A549 (cell line): ENCODE data around the gene BEND7. TPM values are rescaled to one million over a fixed set of nuclear protein-coding genes. Genes with fewer than 3 reads are reported as not detected.
A peak's percentile ranks its signal among the peaks of the same experiment; 100 is the strongest.

ENCODE experiments used
- ATAC-seq, 2 experiments: fragments of 200-7000 bp in 1 of 2; fragments of >200 bp in 1 of 2; cut with Nextera tagmentation in 1 of 2; cut with Tn5 transposase in 1 of 2; 3 replicates each; pipeline versions ENCODE4 v1.8.0 to v1.9.1; 2018 to 2020; ENCODE audit warnings: mild to moderate bottlenecking in 1 of 2, moderate library complexity in 1 of 2
- CTCF ChIA-PET: fragments of 300-600 bp; sonication (Branson Sonifier 250); formaldehyde crosslinking; extraction: SDS; loops from one replicate; lab custom pipeline; 2021; ENCODE audit warnings: antibody characterized with exemption, inconsistent platforms; lab: Yijun Ruan, JAX
- POLR2A ChIA-PET: fragments of 350-600 bp; formaldehyde crosslinking; extraction: SDS; loops from one replicate; lab custom pipeline; 2021; ENCODE audit warnings: antibody characterized with exemption, inconsistent platforms; lab: Yijun Ruan, JAX
- DNase-seq, 2 experiments: peaks; one replicate each; pipeline versions ENCODE4 v3.0.0 to v3.0.0-alpha.2; 2011 to 2016; ENCODE audit warnings: low read depth in 1 of 2, low spot score in 1 of 2
- FAIRE-seq: peaks from 2 replicates; lab custom pipeline; 2011; peaks lifted over from hg19 to GRCh38; lab: Jason Lieb, UNC
- H3K27ac ChIP-seq, 2 experiments: fragments of >200 bp; sonication (Bioruptor Twin); formaldehyde crosslinking; 3 replicates each; pipeline ENCODE4 v1.5.1; 2016 to 2017
- H3K4me1 ChIP-seq: fragments of >200 bp; sonication (Bioruptor Twin); formaldehyde crosslinking; 3 replicates; pipeline ENCODE4 v1.6.1; 2016
- H3K4me2 ChIP-seq: fragments of >200 bp; sonication (Bioruptor Twin); formaldehyde crosslinking; 3 replicates; pipeline ENCODE4 v1.6.1; 2016
- H3K4me3 ChIP-seq: fragments of >200 bp; sonication (Bioruptor Twin); formaldehyde crosslinking; 3 replicates; pipeline ENCODE4 v1.5.1; 2016
- H3K9me3 ChIP-seq: fragments of >200 bp; sonication (Bioruptor Twin); formaldehyde crosslinking; 3 replicates; pipeline ENCODE4 v1.6.1; 2016
- BHLHE40 ChIP-seq: IDR thresholded peaks from 2 replicates; pipeline ENCODE4 v1.6.1; 2012; ENCODE audit warnings: low read depth, low read length, inconsistent platforms
- CBX2 ChIP-seq: fragments of 200-600 bp; sonication (generic); IDR thresholded peaks from 2 replicates; pipeline ENCODE4 v1.6.1; 2016; ENCODE audit warnings: low read depth, mild to moderate bottlenecking, borderline replicate concordance
- EHF ChIP-seq: fragments of 250-450 bp; sonication (Bioruptor Pico); IDR thresholded peaks from 2 replicates; pipeline ENCODE4 v1.5.0; 2020; ENCODE audit warnings: mild to moderate bottlenecking
- EHMT2 ChIP-seq: fragments of 200-600 bp; sonication (generic); IDR thresholded peaks from 2 replicates; pipeline ENCODE4 v1.6.1; 2016; ENCODE audit warnings: antibody characterized with exemption, low read depth, mild to moderate bottlenecking, moderate library complexity
- FOSB ChIP-seq: fragments of 250-450 bp; sonication (Bioruptor Pico); IDR thresholded peaks from 2 replicates; pipeline ENCODE4 v1.5.0; 2020; ENCODE audit warnings: mild to moderate bottlenecking, moderate library complexity
- GATA3 ChIP-seq: IDR thresholded peaks from 2 replicates; pipeline ENCODE4 v1.6.1; 2012; ENCODE audit warnings: borderline replicate concordance
- HOXB13 ChIP-seq: fragments of 250-450 bp; sonication (Bioruptor Pico); IDR thresholded peaks from 2 replicates; pipeline ENCODE4 v1.5.0; 2020; ENCODE audit warnings: low read depth, mild to moderate bottlenecking, moderate library complexity
- KDM5A ChIP-seq: fragments of 200-600 bp; sonication (generic); IDR thresholded peaks from 2 replicates; pipeline ENCODE4 v1.6.1; 2016; ENCODE audit warnings: antibody characterized with exemption, mild to moderate bottlenecking
- MAFK ChIP-seq: fragments of 450-650 bp; IDR thresholded peaks from 2 replicates; pipeline ENCODE4 v1.6.1; 2014; ENCODE audit not compliant: partially characterized antibody
- MYC ChIP-seq: IDR thresholded peaks from 2 replicates; pipeline ENCODE4 v1.6.1; 2012; ENCODE audit warnings: mild to moderate bottlenecking, inconsistent platforms, low read length, improper control_type of control experiment, borderline replicate concordance
- RARB ChIP-seq: fragments of 250-450 bp; sonication (Bioruptor Pico); IDR thresholded peaks from 2 replicates; pipeline ENCODE4 v1.8.0; 2021; ENCODE audit warnings: mild to moderate bottlenecking, moderate library complexity
- RFX5 ChIP-seq: fragments of 450-650 bp; IDR thresholded peaks from 2 replicates; pipeline ENCODE4 v1.7.1; 2014; ENCODE audit warnings: antibody characterized with exemption, mild to moderate bottlenecking, moderate library complexity
- RNF2 ChIP-seq: fragments of 200-600 bp; sonication (generic); IDR thresholded peaks from 2 replicates; pipeline ENCODE4 v1.6.1; 2016; ENCODE audit warnings: low read depth, mild to moderate bottlenecking, antibody characterized with exemption, moderate library complexity, borderline replicate concordance
- SMC3 ChIP-seq: fragments of >200 bp; sonication (Bioruptor Twin); formaldehyde crosslinking; IDR thresholded peaks from 3 replicates; pipeline ENCODE4 v1.6.1; 2018; ENCODE audit warnings: inconsistent platforms
- WGBS: methylation state at CpG from one replicate; pipeline ENCODE4 v1.1.6; 2017; ENCODE audit errors: missing lambda C conversion rate; 5-methylcytosine and 5-hydroxymethylcytosine counted together
- polyA plus RNA-seq, 4 experiments: library from polyadenylated mRNA; depleted of rRNA in 3 of 4; stranded (reverse); fragments of >200 nt; fragmentation: RNase III in 1 of 4; extraction: RNeasy Plus Mini Kit Qiagen cat#74134 plus additional on column Dnase treatment in 1 of 4; gene quantifications; 2 replicates in 3 of 4; 3 replicates in 1 of 4; pipeline ENCODE4 v1.2.3, GENCODE V29; 2011 to 2017
- TF ChIP-seq, protein P1 (sequence below): fragments of 450-650 bp; IDR thresholded peaks from 2 replicates; pipeline ENCODE4 v1.6.1; 2014; ENCODE audit warnings: antibody characterized with exemption
- TF ChIP-seq, protein P2 (sequence below): IDR thresholded peaks from 2 replicates; pipeline ENCODE4 v1.6.1; 2012; ENCODE audit warnings: low read depth, borderline replicate concordance
- TF ChIP-seq, protein P3 (sequence below): fragments of 200-600 bp; sonication (generic); IDR thresholded peaks from 2 replicates; pipeline ENCODE4 v1.6.1; 2016; ENCODE audit warnings: antibody characterized with exemption, mild to moderate bottlenecking, moderate library complexity
- TF ChIP-seq, protein P4 (sequence below): IDR thresholded peaks from 2 replicates; pipeline ENCODE4 v1.6.1; 2012
- TF ChIP-seq, protein P5 (sequence below): fragments of >200 bp; sonication (Bioruptor Twin); formaldehyde crosslinking; IDR thresholded peaks from 2 replicates; pipeline ENCODE4 v1.6.1; 2016

BEND7 gene
- polyA plus RNA-seq, 2 of the 4 experiments (the other 2 are of a cell fraction) = 7.9 to 12.2 TPM

DNA sequence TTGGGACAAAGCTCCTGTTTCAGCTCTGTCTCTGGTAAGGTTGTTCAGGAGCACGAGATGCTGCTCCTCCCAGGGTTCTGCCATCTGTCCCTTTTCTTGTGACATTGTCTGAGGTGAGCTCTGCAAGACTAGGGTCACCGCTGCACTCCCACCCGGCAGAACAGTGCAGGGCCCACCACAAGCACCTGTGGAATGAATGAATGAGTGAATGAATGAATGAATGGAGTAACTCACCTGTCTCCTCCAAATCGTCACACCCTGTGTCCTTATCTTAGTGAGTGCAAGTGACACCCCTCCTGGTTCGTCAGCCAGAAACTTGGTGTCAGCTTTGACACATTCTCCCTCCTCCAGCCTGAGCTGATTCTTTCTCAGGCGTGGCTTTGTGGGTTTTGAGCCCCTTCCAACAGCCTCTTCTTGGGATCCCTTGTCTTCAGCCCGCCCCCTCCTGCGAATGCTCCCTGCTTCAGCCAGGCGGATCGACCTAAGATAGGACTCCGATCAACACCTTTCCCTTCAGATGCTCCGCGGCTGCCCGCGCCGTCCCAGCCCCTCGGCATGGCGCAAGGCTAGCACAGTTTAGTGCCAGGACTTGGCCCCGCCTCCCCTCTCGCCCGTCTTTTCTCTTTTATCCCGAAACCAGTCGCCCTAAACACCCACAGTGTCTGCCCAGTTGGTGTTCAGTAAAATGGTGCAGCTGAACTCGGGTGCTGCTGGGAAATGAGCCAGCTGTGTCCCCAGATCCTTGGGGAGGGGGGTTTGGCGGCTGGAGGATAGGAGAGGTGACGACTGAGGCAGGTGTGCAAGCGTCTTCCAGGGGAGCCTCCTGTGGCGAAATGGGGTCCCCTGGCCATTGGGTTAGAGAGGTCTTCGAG lies 89.3 kb downstream of the BEND7 start:
- WGBS = 29% methylated on average over 28 of the region's 29 CpGs
- Histone ChIP-seq H3K4me3 (peak overlapping the region; percentile 45), H3K4me1 (peaks cover 6% of the 10 kb centered on the region; the same call in 1 of the 3 replicates), H3K27ac (peak overlapping the region in 1 of 2 experiments; percentile 61; a peak in 2 of 6 replicates), H3K4me2 (peak overlapping the region; percentile 97), H3K9me3 (no peaks in the 10 kb centered on the region)
- ChIA-PET POLR2A (interaction anchor here (0.7 kb wide), 1 partner anchor 68 kb away, joined by 3 read pairs; no protein-coding TSS in a partner anchor), CTCF (interaction anchor here (0.6 to 5.3 kb wide), 41 partner anchors 8 to 494 kb away, joined by 3 to 107 read pairs (median 5); partner anchors contain the start of genes MCM10 and PRPF18)
- DNase-seq (no peak), ATAC-seq (peak; percentile 22 to 69; a peak in 4 of 6 replicates), FAIRE-seq (no peak)
- no peak for TF ChIP-seq HOXB13
- TF ChIP-seq, protein P1, sequence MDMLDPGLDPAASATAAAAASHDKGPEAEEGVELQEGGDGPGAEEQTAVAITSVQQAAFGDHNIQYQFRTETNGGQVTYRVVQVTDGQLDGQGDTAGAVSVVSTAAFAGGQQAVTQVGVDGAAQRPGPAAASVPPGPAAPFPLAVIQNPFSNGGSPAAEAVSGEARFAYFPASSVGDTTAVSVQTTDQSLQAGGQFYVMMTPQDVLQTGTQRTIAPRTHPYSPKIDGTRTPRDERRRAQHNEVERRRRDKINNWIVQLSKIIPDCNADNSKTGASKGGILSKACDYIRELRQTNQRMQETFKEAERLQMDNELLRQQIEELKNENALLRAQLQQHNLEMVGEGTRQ = no peak
- no peak for TF ChIP-seq GATA3
- TF ChIP-seq RNF2 = no peak
- TF ChIP-seq, protein P2, sequence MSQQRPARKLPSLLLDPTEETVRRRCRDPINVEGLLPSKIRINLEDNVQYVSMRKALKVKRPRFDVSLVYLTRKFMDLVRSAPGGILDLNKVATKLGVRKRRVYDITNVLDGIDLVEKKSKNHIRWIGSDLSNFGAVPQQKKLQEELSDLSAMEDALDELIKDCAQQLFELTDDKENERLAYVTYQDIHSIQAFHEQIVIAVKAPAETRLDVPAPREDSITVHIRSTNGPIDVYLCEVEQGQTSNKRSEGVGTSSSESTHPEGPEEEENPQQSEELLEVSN = no peak
- TF ChIP-seq EHF (CRISPR knock-in tag) = no peak
- no peak for TF ChIP-seq SMC3
- TF ChIP-seq MYC = no peak
- no peak for TF ChIP-seq CBX2
- TF ChIP-seq RARB (CRISPR knock-in tag) = no peak
- TF ChIP-seq, protein P3, sequence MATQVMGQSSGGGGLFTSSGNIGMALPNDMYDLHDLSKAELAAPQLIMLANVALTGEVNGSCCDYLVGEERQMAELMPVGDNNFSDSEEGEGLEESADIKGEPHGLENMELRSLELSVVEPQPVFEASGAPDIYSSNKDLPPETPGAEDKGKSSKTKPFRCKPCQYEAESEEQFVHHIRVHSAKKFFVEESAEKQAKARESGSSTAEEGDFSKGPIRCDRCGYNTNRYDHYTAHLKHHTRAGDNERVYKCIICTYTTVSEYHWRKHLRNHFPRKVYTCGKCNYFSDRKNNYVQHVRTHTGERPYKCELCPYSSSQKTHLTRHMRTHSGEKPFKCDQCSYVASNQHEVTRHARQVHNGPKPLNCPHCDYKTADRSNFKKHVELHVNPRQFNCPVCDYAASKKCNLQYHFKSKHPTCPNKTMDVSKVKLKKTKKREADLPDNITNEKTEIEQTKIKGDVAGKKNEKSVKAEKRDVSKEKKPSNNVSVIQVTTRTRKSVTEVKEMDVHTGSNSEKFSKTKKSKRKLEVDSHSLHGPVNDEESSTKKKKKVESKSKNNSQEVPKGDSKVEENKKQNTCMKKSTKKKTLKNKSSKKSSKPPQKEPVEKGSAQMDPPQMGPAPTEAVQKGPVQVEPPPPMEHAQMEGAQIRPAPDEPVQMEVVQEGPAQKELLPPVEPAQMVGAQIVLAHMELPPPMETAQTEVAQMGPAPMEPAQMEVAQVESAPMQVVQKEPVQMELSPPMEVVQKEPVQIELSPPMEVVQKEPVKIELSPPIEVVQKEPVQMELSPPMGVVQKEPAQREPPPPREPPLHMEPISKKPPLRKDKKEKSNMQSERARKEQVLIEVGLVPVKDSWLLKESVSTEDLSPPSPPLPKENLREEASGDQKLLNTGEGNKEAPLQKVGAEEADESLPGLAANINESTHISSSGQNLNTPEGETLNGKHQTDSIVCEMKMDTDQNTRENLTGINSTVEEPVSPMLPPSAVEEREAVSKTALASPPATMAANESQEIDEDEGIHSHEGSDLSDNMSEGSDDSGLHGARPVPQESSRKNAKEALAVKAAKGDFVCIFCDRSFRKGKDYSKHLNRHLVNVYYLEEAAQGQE = no peak

DNA sequence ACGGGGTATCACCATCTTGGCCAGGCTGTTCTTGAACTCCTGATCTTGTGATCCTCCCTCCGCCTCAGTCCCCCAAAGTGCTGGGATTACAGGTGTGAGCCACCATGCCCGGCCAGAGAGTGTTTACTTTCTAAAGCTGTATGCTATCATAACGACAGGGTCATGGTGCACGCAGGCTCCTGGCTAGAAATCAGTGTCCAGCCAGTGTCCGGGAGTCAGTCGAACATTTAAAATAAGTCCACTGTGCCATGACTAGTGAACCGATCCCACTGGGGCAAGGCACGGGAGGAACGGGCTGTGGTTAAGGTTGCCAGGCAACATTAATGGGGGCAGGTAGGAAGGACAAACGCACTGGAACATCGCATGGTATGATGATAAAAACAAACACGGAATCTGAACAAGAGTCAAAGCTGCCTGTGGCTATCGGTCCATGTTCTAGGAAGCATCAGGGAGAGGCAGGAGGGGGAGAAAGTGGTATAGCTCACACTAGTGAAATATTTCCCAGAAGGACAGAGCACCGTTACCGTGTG lies 91.7 kb downstream of the BEND7 start:
- no peaks in the 10 kb centered on the region for H3K9me3 ChIP-seq
- WGBS = 34% methylated on average over 14 of the region's 16 CpGs
- FAIRE-seq (no peak), ATAC-seq (0 out of 6 replicates have a peak, but pooled peaks of 1 of the 2 experiments have one; percentile 16), DNase-seq (no peak)
- peaks cover 6% of the 10 kb centered on the region; the same call in 1 of the 3 replicates for H3K4me1 ChIP-seq
- ChIA-PET CTCF (interaction anchor here (0.6 to 1.5 kb wide), 2 partner anchors 9 to 65 kb away, joined by 3 to 10 read pairs; no protein-coding TSS in a partner anchor), POLR2A (no interaction called here)
- no peak overlapping the region for H3K4me3 ChIP-seq
- peak overlapping the region; percentile 33; the same call in 1 of the 3 replicates for H3K4me2 ChIP-seq
- no peak overlapping the region for H3K27ac ChIP-seq
- no peak for TF ChIP-seq KDM5A
- TF ChIP-seq FOSB (CRISPR knock-in tag) = no peak
- TF ChIP-seq RFX5 = no peak
- TF ChIP-seq MAFK = no peak
- TF ChIP-seq BHLHE40 = no peak
- TF ChIP-seq, protein P4, sequence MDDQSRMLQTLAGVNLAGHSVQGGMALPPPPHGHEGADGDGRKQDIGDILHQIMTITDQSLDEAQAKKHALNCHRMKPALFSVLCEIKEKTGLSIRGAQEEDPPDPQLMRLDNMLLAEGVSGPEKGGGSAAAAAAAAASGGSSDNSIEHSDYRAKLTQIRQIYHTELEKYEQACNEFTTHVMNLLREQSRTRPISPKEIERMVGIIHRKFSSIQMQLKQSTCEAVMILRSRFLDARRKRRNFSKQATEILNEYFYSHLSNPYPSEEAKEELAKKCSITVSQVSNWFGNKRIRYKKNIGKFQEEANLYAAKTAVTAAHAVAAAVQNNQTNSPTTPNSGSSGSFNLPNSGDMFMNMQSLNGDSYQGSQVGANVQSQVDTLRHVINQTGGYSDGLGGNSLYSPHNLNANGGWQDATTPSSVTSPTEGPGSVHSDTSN = no peak
- TF ChIP-seq, protein P5, sequence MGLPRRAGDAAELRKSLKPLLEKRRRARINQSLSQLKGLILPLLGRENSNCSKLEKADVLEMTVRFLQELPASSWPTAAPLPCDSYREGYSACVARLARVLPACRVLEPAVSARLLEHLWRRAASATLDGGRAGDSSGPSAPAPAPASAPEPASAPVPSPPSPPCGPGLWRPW = no peak
- no peak for TF ChIP-seq EHMT2
